Activated naive CD8-positive, alpha-beta T cell treated with anti-CD3 and anti-CD28 coated beads, Interleukin-2, amount 50 U/mL, for 24 hours (primary cell): ENCODE results near the gene NLE1.
"Not testable (repeated sequence)": the region's sequence is repeated elsewhere in the genome, so short reads cannot be mapped to it uniquely, and the experiment has no call there.

Experiments
- ATAC-seq: fragments of 150-1000 bp; cut with Tn5 transposase; one replicate; pipeline ENCODE4 v1.10.0; 2021
- DNase-seq: peaks from one replicate; pipeline ENCODE4 v3.0.0; 2021
- H3K27ac Mint-ChIP-seq: one replicate; pipeline ENCODE4 v1.8.0; 2021; ENCODE audit warnings: mild to moderate bottlenecking, mixed read lengths
- H3K27me3 Mint-ChIP-seq: one replicate; pipeline ENCODE4 v1.8.0; 2021; ENCODE audit warnings: mixed read lengths
- H3K36me3 Mint-ChIP-seq: one replicate; pipeline ENCODE4 v1.8.0; 2021; ENCODE audit warnings: low read depth, mixed read lengths
- H3K4me1 Mint-ChIP-seq: one replicate; pipeline ENCODE4 v1.8.0; 2021; ENCODE audit warnings: mixed read lengths
- H3K4me3 Mint-ChIP-seq: one replicate; pipeline ENCODE4 v1.8.0; 2021; ENCODE audit warnings: mild to moderate bottlenecking, moderate library complexity, mixed read lengths
- H3K9me3 Mint-ChIP-seq: one replicate; pipeline ENCODE4 v1.8.0; 2021; ENCODE audit warnings: mixed read lengths

Gene NLE1

GRCh38 chr17:35129154-35129972, 12.7 kb downstream of the NLE1 start:
- no peak for DNase-seq
- Mint-ChIP-seq H3K27ac (no peak overlapping the region), H3K36me3 (peaks cover 23% of the 10 kb centered on the region), H3K27me3 (no peaks in the 10 kb centered on the region), H3K4me1 (no peaks in the 10 kb centered on the region), H3K9me3 (no peaks in the 10 kb centered on the region), H3K4me3 (no peak overlapping the region)
- ATAC-seq: peak; percentile 13

GRCh38 chr17:35127751-35128514, 14.2 kb downstream of the NLE1 start:
- Mint-ChIP-seq H3K27ac (no peak overlapping the region), H3K4me1 (no peaks in the 10 kb centered on the region), H3K36me3 (peaks cover 13% of the 10 kb centered on the region), H3K9me3 (no peaks in the 10 kb centered on the region), H3K27me3 (no peaks in the 10 kb centered on the region), H3K4me3 (no peak overlapping the region)
- no peak for DNase-seq
- ATAC-seq: no peak

DNA sequence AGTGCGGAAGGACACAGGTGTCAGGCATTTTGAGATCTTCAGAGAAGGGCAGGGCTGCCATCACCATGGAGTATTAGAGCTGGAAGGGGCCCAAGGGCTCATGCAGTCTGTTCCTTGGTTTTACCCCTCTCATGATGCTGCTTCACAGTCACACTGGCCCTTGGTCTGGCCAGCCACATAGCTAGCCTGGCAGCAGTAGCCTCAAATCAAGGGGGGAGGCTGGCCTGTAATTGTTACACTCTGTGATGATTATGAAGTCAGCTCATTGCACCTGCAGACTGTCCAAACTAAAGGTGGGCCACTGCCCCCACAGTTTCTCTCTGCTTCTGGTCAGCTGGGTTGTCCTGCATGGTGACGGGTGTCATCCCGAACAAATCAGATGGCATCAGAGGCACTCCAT, 20.8 kb downstream of the NLE1 start, which contains the start of gene FNDC8:
TSS of gene FNDC8 (plus strand) at position 301 of the 400 bp plus-strand sequence. CDS start at position 380, 79 bp downstream.
- Mint-ChIP-seq H3K27me3 (no peaks in the 10 kb centered on the region), H3K27ac (no peak within 1 kb of the TSS), H3K4me3 (no peak within 1 kb of the TSS), H3K36me3 (peaks cover 11% of the 10 kb centered on the region), H3K4me1 (peaks cover 22% of the 10 kb centered on the region), H3K9me3 (no peaks in the 10 kb centered on the region)
- no peak for ATAC-seq
- no peak for DNase-seq

- Mint-ChIP-seq H3K36me3 (peaks cover 20% of the 10 kb centered on the region), H3K27ac (peak within 1 kb of the TSS; percentile 88), H3K9me3 (no peaks in the 10 kb centered on the region), H3K27me3 (no peaks in the 10 kb centered on the region), H3K4me3 (peak within 1 kb of the TSS; percentile 87), H3K4me1 (peaks cover 28% of the 10 kb centered on the region)
- DNase-seq (peak; percentile 84), ATAC-seq (peak; percentile 88)
Measured at GRCh38 chr17:35119370-35120165, 22.5 kb downstream of the NLE1 start, which contains the start of gene RAD51D. TSS of gene RAD51D (minus strand) at chr17:35119860. CDS start at chr17:35119613, 247 bp downstream.

GRCh38 chr17:35117984-35118383, 24.1 kb downstream of the NLE1 start:
- Mint-ChIP-seq H3K9me3 (no peaks in the 10 kb centered on the region), H3K4me3 (peak overlapping the region; percentile 87), H3K27me3 (no peaks in the 10 kb centered on the region), H3K27ac (peak overlapping the region; percentile 39), H3K36me3 (peaks cover 20% of the 10 kb centered on the region), H3K4me1 (peaks cover 28% of the 10 kb centered on the region)
- DNase-seq (no peak), ATAC-seq (no peak)

DNA sequence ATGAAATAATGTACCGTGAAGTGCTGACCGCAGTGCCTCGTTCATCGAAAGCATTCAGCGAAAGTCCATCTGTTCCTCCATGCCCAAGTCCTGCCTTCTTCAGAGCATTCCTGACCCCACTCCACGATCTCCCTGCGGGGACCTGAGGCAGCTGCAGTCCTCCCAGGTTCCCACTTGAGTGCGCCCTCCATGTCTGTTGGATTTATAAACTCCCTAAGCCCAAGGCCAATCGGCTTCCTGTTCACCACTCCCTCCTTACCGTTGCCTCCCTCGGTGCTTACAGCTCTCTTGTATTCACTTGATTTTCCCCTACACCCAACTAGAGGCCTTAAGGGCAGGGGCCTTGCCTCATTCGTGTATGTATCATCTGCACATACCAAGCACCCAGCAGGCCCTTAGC, 25.3 kb downstream of the NLE1 start:
- H3K36me3 Mint-ChIP-seq: peaks cover 20% of the 10 kb centered on the region
- no peak for DNase-seq
- H3K27ac Mint-ChIP-seq: no peak overlapping the region
- no peaks in the 10 kb centered on the region for H3K9me3 Mint-ChIP-seq
- no peak for ATAC-seq
- no peak overlapping the region for H3K4me3 Mint-ChIP-seq
- H3K27me3 Mint-ChIP-seq: no peaks in the 10 kb centered on the region
- H3K4me1 Mint-ChIP-seq: peaks cover 28% of the 10 kb centered on the region

DNA sequence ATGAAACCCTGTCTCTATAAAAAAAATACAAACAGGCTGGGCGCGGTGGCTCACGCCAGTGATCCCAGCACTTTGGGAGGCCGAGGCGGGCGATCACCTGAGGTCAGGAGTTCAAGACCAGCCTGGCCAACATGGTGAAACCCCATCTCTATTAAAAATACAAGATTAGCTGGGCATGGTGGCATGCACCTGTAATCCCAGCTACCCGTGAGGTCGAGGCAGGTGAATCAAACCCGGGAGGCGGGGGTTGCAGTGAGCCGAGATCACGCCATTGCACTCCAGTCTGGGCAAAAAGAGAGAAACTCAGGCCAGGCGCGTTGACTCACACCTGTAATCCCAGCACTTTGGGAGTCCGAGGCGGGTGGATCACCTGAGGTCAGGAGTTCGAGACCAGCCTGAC, 31.3 kb downstream of the NLE1 start:
- H3K36me3 Mint-ChIP-seq: peaks cover 19% of the 10 kb centered on the region
- not testable (repeated sequence) for H3K9me3 Mint-ChIP-seq, H3K27me3 Mint-ChIP-seq, DNase-seq, H3K4me1 Mint-ChIP-seq, H3K4me3 Mint-ChIP-seq, ATAC-seq, H3K27ac Mint-ChIP-seq

GRCh38 chr17:35104844-35105450, 37.2 kb downstream of the NLE1 start:
- Mint-ChIP-seq H3K36me3 (peaks cover 31% of the 10 kb centered on the region), H3K4me3 (no peak overlapping the region), H3K27ac (no peak overlapping the region), H3K4me1 (peaks cover 2% of the 10 kb centered on the region), H3K27me3 (no peaks in the 10 kb centered on the region), H3K9me3 (no peaks in the 10 kb centered on the region)
- ATAC-seq: no peak
- DNase-seq: no peak

GRCh38 chr17:35103271-35103670, 38.8 kb downstream of the NLE1 start:
- ATAC-seq (no peak), DNase-seq (no peak)
- H3K9me3 Mint-ChIP-seq: no peaks in the 10 kb centered on the region
- no peak overlapping the region for H3K4me3 Mint-ChIP-seq
- no peaks in the 10 kb centered on the region for H3K27me3 Mint-ChIP-seq
- H3K27ac Mint-ChIP-seq: no peak overlapping the region
- peaks cover 2% of the 10 kb centered on the region for H3K4me1 Mint-ChIP-seq
- H3K36me3 Mint-ChIP-seq: peaks cover 36% of the 10 kb centered on the region

DNA sequence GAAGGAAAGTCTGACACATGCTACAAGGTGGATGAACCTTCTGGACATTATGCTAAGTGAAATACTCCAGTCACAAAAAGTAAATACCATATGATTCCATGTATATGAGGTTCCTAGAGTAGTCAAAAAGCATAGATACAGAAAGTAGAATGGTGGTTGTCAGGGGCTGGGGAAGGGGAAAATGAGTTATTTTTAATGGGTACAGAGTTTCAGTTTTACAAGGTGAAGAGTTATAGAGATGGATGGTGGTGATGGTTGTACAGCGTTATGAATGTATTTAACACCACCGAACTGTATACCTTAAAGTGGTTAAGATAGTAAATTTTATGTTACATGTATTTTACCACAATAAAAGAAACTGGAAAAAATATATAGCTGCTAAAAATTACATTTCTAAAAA, 40.4 kb downstream of the NLE1 start:
- no peaks in the 10 kb centered on the region for H3K9me3 Mint-ChIP-seq
- no peak for ATAC-seq
- no peaks in the 10 kb centered on the region for H3K27me3 Mint-ChIP-seq
- H3K36me3 Mint-ChIP-seq: peaks cover 35% of the 10 kb centered on the region
- DNase-seq: no peak
- H3K27ac Mint-ChIP-seq: no peak overlapping the region
- H3K4me3 Mint-ChIP-seq: no peak overlapping the region
- H3K4me1 Mint-ChIP-seq: peaks cover 4% of the 10 kb centered on the region

- Mint-ChIP-seq H3K4me3 (no peak overlapping the region), H3K27ac (no peak overlapping the region), H3K36me3 (peaks cover 29% of the 10 kb centered on the region), H3K27me3 (no peaks in the 10 kb centered on the region), H3K9me3 (no peaks in the 10 kb centered on the region), H3K4me1 (peaks cover 4% of the 10 kb centered on the region)
- DNase-seq (no peak), ATAC-seq (no peak)
Measured at GRCh38 chr17:35101036-35101435, 41.1 kb downstream of the NLE1 start.

- Mint-ChIP-seq H3K4me1 (peaks cover 4% of the 10 kb centered on the region), H3K9me3 (no peaks in the 10 kb centered on the region), H3K4me3 (no peak overlapping the region), H3K27me3 (no peaks in the 10 kb centered on the region), H3K27ac (no peak overlapping the region), H3K36me3 (peaks cover 23% of the 10 kb centered on the region)
- DNase-seq (no peak), ATAC-seq (no peak)
Measured at GRCh38 chr17:35099908-35100307, 42.2 kb downstream of the NLE1 start.

- Mint-ChIP-seq H3K27ac (no peak overlapping the region), H3K27me3 (no peaks in the 10 kb centered on the region), H3K36me3 (peaks cover 21% of the 10 kb centered on the region), H3K9me3 (no peaks in the 10 kb centered on the region), H3K4me3 (no peak overlapping the region), H3K4me1 (peaks cover 4% of the 10 kb centered on the region)
- ATAC-seq (no peak), DNase-seq (no peak)
Measured at GRCh38 chr17:35097776-35098175, 44.3 kb downstream of the NLE1 start.

DNA sequence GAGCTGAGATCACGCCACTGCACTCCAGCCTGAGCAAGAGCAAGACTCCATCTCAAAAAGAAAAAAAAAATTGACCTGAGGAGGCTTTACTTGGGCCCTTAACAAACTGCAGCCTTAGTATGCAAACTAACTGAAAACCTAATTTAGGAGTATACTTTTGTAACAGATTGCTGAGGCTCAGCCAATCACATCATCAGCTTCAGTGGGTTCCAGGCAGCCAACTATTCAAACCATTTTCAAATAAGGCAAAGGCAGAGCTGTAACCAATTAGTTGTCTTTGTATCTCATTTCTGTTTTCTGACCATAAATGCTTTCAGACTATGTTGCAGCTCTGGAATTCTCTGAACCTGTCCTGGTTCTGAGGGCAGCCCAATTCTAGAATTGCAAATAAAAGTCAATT, 46.4 kb downstream of the NLE1 start:
- H3K27me3 Mint-ChIP-seq: no peaks in the 10 kb centered on the region
- H3K27ac Mint-ChIP-seq: no peak overlapping the region
- H3K4me1 Mint-ChIP-seq: peaks cover 6% of the 10 kb centered on the region
- no peaks in the 10 kb centered on the region for H3K9me3 Mint-ChIP-seq
- DNase-seq (no peak), ATAC-seq (no peak)
- H3K4me3 Mint-ChIP-seq: no peak overlapping the region
- peaks cover 13% of the 10 kb centered on the region for H3K36me3 Mint-ChIP-seq
